Aorta (tissue), 5 donors: Measurements from ENCODE around the gene IDE. TPM values are rescaled to one million over a fixed set of nuclear protein-coding genes. Genes with fewer than 3 reads are reported as not detected.

ENCODE experiments used
- ATAC-seq: fragments of 200-7000 bp; cut with Tn5 transposase; one replicate; pipeline ENCODE4 v1.9.1; 2022; ENCODE audit warnings: moderate library complexity; ENCODE audit not compliant: low FRiP score
- DNase-seq, 2 donors: peaks; one replicate each; pipeline ENCODE4 v3.0.0-alpha.2; 2020
- H3K27ac ChIP-seq, 2 donors: one replicate each; pipeline ENCODE4 v1.5.1; 2013; ENCODE audit warnings: low read length in 2 of 2, mild to moderate bottlenecking in 2 of 2, moderate library complexity in 2 of 2, control low read depth in 1 of 2, inconsistent platforms in 1 of 2, low read depth in 1 of 2
- H3K27me3 ChIP-seq, 2 donors: one replicate each; pipeline ENCODE4 v1.6.1; 2013; ENCODE audit warnings: control low read depth in 1 of 2, low read length in 1 of 2, mild to moderate bottlenecking in 1 of 2, moderate library complexity in 1 of 2; ENCODE audit not compliant: insufficient read depth in 2 of 2, control insufficient read depth in 1 of 2
- H3K36me3 ChIP-seq, 2 donors: one replicate each; pipeline ENCODE4 v1.6.1; 2013; ENCODE audit warnings: control low read depth in 1 of 2, low read length in 1 of 2, mild to moderate bottlenecking in 1 of 2; ENCODE audit not compliant: insufficient read depth in 2 of 2, control insufficient read depth in 1 of 2
- H3K4me1 ChIP-seq, 2 donors: one replicate each; pipeline ENCODE4 v1.6.1; 2013; ENCODE audit warnings: low read length in 2 of 2, control low read depth in 1 of 2, mild to moderate bottlenecking in 1 of 2, moderate library complexity in 1 of 2; ENCODE audit not compliant: insufficient read depth in 2 of 2, control insufficient read depth in 1 of 2
- H3K4me3 ChIP-seq, 2 donors: one replicate each; pipeline ENCODE4 v1.5.1; 2013; ENCODE audit warnings: low read length in 2 of 2, control low read depth in 1 of 2, mild to moderate bottlenecking in 1 of 2
- H3K9me3 ChIP-seq: one replicate; pipeline ENCODE4 v1.6.1; 2013; ENCODE audit warnings: mild to moderate bottlenecking, low read length; ENCODE audit not compliant: control insufficient read depth
- WGBS, 2 donors: extraction: QIAGEN DNeasy Blood & Tissue Kit; methylation state at CpG; one replicate each; pipeline ENCODE4 v1.1.7; 2013; 5-methylcytosine and 5-hydroxymethylcytosine counted together
- intact Hi-C, 2 donors: fragments of 100-400 bp; cut with DNase I; formaldehyde crosslinking; loops; one replicate each; pipeline versions ENCODE4 v1.14.2 to v1.15.0; 2022
- long read RNA-seq, 2 donors: library from polyadenylated mRNA; unstranded; transcript quantifications; one replicate each; pipeline ENCODE4 v2.0.0, GENCODE V29; 2020 to 2021
- polyA plus RNA-seq, 2 donors: library from polyadenylated mRNA; stranded (reverse); fragments of 200-250 nt; gene quantifications; one replicate each; pipeline ENCODE4 v1.2.3, GENCODE V29; 2013
- total RNA-seq, 2 donors: library from RNA; stranded (reverse); fragmentation: NEBNext Ultra II Directional; extraction: Animal tissue kit (Norgen Biotek cat#: 25700); gene quantifications; one replicate each; pipeline ENCODE4 v1.2.1, GENCODE V29; 2021
- donor health status: healthy with polysubstance abuse.
- donor health status: Bipolar disorder and iron deficiency.
- donor health status: DM: no; HTN: no; CAD: no.
- donor health status: DM: no; HTN: no; CAD: no.
- donor health status: DM: yes; HTN: yes; CAD: no.

Gene IDE
- total RNA-seq (10 to 100 TPM; 33.1 to 42.3 TPM), polyA plus RNA-seq (1 to 10 TPM; 8.8 to 8.9 TPM)
- long read RNA-seq, donor 1, full-length matches to known transcripts, result 2 of 8 reads
- long read RNA-seq, donor 1, partial matches to known transcripts, result 4 of 8 reads
- long read RNA-seq, donor 1, other reads (novel, unspliced or antisense), result 2 of 8 reads
- long read RNA-seq, donor 2, full-length matches to known transcripts, result 2 of 9 reads
- long read RNA-seq, donor 2, partial matches to known transcripts, result 0 of 9 reads
- long read RNA-seq, donor 2, other reads (novel, unspliced or antisense), result 7 of 9 reads

GRCh38 chr10:92573798-92574547 is at the start of gene IDE:
Gene IDE (minus strand): TSS chr10:92574093. CDS start chr10:92574019, 74 bp downstream.
- peak; percentile 91 to 95 for DNase-seq
- WGBS, 2 donors, result 0% methylated on average over 73 to 80 of the region's 80 CpGs
- Histone ChIP-seq H3K9me3 (no peaks in the 10 kb centered on the region), H3K4me3 (peak within 1 kb of the TSS; percentile 90 to 95), H3K4me1 (peaks cover 4 to 14% of the 10 kb centered on the region in 2 donors), H3K27me3 (no peaks in the 10 kb centered on the region), H3K36me3 (no peaks in the 10 kb centered on the region), H3K27ac (peak within 1 kb of the TSS; percentile 70 to 91)
- peak; percentile 96 for ATAC-seq
- intact Hi-C loops, result loop anchor here (1.0 kb wide), 1 partner anchor 57 kb away; no protein-coding TSS in a partner anchor

GRCh38 chr10:92619368-92619767 is 45.5 kb upstream of the IDE start:
- H3K9me3 ChIP-seq, result no peaks in the 10 kb centered on the region
- H3K4me1 ChIP-seq, result no peaks in the 10 kb centered on the region
- H3K4me3 ChIP-seq, result no peak overlapping the region
- no peaks in the 10 kb centered on the region for H3K27me3 ChIP-seq
- H3K36me3 ChIP-seq, result no peaks in the 10 kb centered on the region
- no peak for DNase-seq
- ATAC-seq, result no peak
- intact Hi-C loops, result no loop called here
- no peak overlapping the region for H3K27ac ChIP-seq

GRCh38 chr10:92615515-92615914 is 41.6 kb upstream of the IDE start:
- DNase-seq (no peak), ATAC-seq (no peak)
- no peaks in the 10 kb centered on the region for H3K9me3 ChIP-seq
- WGBS, 2 donors, result 98 to 99% methylated on average over 3 of the region's 3 CpGs
- H3K27ac ChIP-seq, result no peak overlapping the region
- no peaks in the 10 kb centered on the region for H3K4me1 ChIP-seq
- no peaks in the 10 kb centered on the region for H3K27me3 ChIP-seq
- H3K36me3 ChIP-seq, result no peaks in the 10 kb centered on the region
- H3K4me3 ChIP-seq, result no peak overlapping the region
- intact Hi-C loops, result no loop called here

GRCh38 chr10:92604841-92605240 is 30.9 kb upstream of the IDE start:
- no peaks in the 10 kb centered on the region for H3K4me1 ChIP-seq
- DNase-seq, result no peak
- WGBS, 2 donors, result 93 to 100% methylated on average over 2 of the region's 2 CpGs
- H3K27ac ChIP-seq, result no peak overlapping the region
- intact Hi-C loops, result no loop called here
- H3K9me3 ChIP-seq, result no peaks in the 10 kb centered on the region
- no peaks in the 10 kb centered on the region for H3K27me3 ChIP-seq
- no peak for ATAC-seq
- H3K4me3 ChIP-seq, result no peak overlapping the region
- H3K36me3 ChIP-seq, result no peaks in the 10 kb centered on the region

GRCh38 chr10:92598321-92598720 is 24.4 kb upstream of the IDE start:
- ATAC-seq (no peak), DNase-seq (no peak)
- 83 to 93% methylated on average over 1 of the region's 1 CpG for WGBS, 2 donors
- Histone ChIP-seq H3K36me3 (no peaks in the 10 kb centered on the region), H3K27ac (no peak overlapping the region), H3K9me3 (no peaks in the 10 kb centered on the region), H3K4me3 (no peak overlapping the region), H3K27me3 (no peaks in the 10 kb centered on the region), H3K4me1 (no peaks in the 10 kb centered on the region)
- intact Hi-C loops, result no loop called here

GRCh38 chr10:92595505-92595904 is 21.6 kb upstream of the IDE start:
- H3K27ac ChIP-seq, result no peak overlapping the region
- no peaks in the 10 kb centered on the region for H3K4me1 ChIP-seq
- 92 to 95% methylated on average over 2 of the region's 2 CpGs for WGBS, 2 donors
- DNase-seq (no peak), ATAC-seq (no peak)
- H3K4me3 ChIP-seq, result no peak overlapping the region
- no peaks in the 10 kb centered on the region for H3K27me3 ChIP-seq
- H3K9me3 ChIP-seq, result no peaks in the 10 kb centered on the region
- intact Hi-C loops, result no loop called here
- no peaks in the 10 kb centered on the region for H3K36me3 ChIP-seq

- no peak overlapping the region for H3K27ac ChIP-seq
- no peaks in the 10 kb centered on the region for H3K9me3 ChIP-seq
- no peaks in the 10 kb centered on the region for H3K27me3 ChIP-seq
- H3K4me3 ChIP-seq, result peak overlapping the region in 1 of 2 donors; percentile 58
- intact Hi-C loops, result loop anchor here in 1 of 2 donors (5.0 kb wide), 1 partner anchor 103 kb away; no protein-coding TSS in a partner anchor
- DNase-seq, result no peak
- ATAC-seq, result no peak
- no peaks in the 10 kb centered on the region for H3K36me3 ChIP-seq
- H3K4me1 ChIP-seq, result no peaks in the 10 kb centered on the region
- 7 to 10% methylated on average over 9 of the region's 9 CpGs for whole genome bisulfite sequencing, 2 donors
These were observed 20.0 kb upstream of the IDE start for GRCh38 chr10:92593619-92594588.
